WERI-Rb-1 (cell line): Measurements from ENCODE around the gene ITGA2.

Experiments
- DNase-seq: peaks from one replicate; pipeline ENCODE4 v3.0.0-alpha.2; 2020
- H3K27ac ChIP-seq: fragments of 250-450 bp; sonication (Bioruptor Pico); 2 replicates; pipeline ENCODE4 v1.5.1; 2020; ENCODE audit warnings: mild to moderate bottlenecking, moderate library complexity
- H3K27me3 ChIP-seq: fragments of 250-450 bp; sonication (Bioruptor Pico); 2 replicates; pipeline ENCODE4 v1.5.1; 2021; ENCODE audit warnings: mild to moderate bottlenecking, low read depth, moderate library complexity; ENCODE audit not compliant: insufficient read depth, severe bottlenecking
- H3K36me3 ChIP-seq: fragments of 250-450 bp; sonication (Bioruptor Pico); 2 replicates; pipeline ENCODE4 v1.5.1; 2020; ENCODE audit warnings: mild to moderate bottlenecking, moderate library complexity
- H3K4me3 ChIP-seq: 2 replicates; pipeline ENCODE4 v1.5.1; 2011; ENCODE audit warnings: low read depth, mild to moderate bottlenecking, control low read depth, low read length
- H3K9me3 ChIP-seq: fragments of 250-450 bp; sonication (Bioruptor Pico); 2 replicates; pipeline ENCODE4 v1.5.1; 2021; ENCODE audit warnings: mild to moderate bottlenecking, moderate library complexity; ENCODE audit not compliant: severe bottlenecking
- CTCF ChIP-seq: IDR thresholded peaks from 2 replicates; pipeline ENCODE4 v1.5.1; 2011; ENCODE audit warnings: low read depth, mild to moderate bottlenecking, control low read depth, inconsistent platforms, low read length

ITGA2 gene

DNA sequence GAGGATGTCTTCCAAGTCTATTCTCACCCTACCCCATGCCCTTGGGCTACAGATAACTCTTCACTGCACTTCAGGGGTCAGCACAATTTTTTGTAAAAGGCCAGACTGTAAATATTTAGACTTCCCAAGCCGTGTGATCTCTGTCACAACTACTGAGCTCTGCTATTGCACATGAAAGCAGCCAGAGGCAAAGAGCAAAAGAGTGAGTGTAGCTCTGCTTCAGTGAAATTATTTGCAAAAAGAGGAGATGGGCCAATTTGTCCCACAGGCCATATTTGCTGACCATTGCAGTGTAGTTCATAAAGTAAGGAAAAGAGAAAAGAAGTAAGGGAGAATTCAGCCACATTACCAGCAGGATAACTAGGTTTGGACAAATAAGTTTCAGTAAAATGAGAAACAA is 127.4 kb downstream of the ITGA2 start:
- Histone ChIP-seq H3K27me3 (no peaks in the 10 kb centered on the region), H3K36me3 (no peaks in the 10 kb centered on the region), H3K4me3 (no peak overlapping the region), H3K27ac (no peak overlapping the region), H3K9me3 (no peaks in the 10 kb centered on the region)
- no peak for DNase-seq
- no peak for TF ChIP-seq CTCF

- H3K36me3 ChIP-seq, result no peaks in the 10 kb centered on the region
- DNase-seq, result no peak
- no peak for TF ChIP-seq CTCF
- no peaks in the 10 kb centered on the region for H3K27me3 ChIP-seq
- H3K4me3 ChIP-seq, result no peak overlapping the region
- H3K9me3 ChIP-seq, result no peaks in the 10 kb centered on the region
- no peak overlapping the region for H3K27ac ChIP-seq
Observed at GRCh38 chr5:53118879-53119278, 129.7 kb downstream of the ITGA2 start.

DNA sequence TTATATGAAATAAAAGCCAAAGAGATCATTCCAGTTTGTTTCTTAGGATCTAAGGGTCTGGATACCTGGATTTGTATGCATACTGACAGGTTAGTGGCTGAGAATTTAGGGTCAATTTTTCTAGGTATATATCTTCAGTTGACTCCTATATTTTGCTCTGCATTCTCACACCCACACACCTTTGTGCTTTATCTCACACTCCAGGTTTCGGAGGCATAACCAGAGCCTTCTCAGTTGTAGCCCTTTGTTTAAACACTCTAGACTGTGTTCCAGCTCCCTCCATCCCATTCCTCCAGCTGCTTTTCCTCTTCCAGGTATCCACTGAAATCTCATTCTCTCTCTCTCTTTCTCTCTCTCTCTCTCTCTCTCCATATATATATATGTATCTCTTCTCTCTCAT is 131.0 kb downstream of the ITGA2 start:
- Histone ChIP-seq H3K27me3 (no peaks in the 10 kb centered on the region), H3K36me3 (no peaks in the 10 kb centered on the region), H3K9me3 (no peaks in the 10 kb centered on the region), H3K4me3 (no peak overlapping the region), H3K27ac (no peak overlapping the region)
- no peak for TF ChIP-seq CTCF
- no peak for DNase-seq

DNA sequence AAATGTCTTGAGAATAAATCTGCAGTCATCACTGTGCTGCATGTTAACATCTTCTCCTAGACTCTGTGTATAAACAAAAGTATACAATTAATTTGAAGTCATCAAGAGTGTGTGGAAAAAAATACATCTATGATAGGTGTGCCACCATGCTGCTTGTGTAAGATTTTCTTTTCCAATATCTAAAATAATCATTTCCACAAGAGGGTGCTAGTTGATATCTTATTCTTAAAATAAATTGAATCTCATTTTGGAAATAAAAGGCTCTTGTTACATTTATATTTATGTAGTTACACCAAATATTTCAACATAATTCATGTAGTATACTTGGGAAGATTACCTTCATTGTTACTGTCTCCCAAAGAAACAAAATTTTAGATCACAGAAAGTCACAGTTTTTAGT is 134.6 kb downstream of the ITGA2 start:
- Histone ChIP-seq H3K27ac (no peak overlapping the region), H3K27me3 (no peaks in the 10 kb centered on the region), H3K36me3 (no peaks in the 10 kb centered on the region), H3K4me3 (no peak overlapping the region), H3K9me3 (no peaks in the 10 kb centered on the region)
- no peak for TF ChIP-seq CTCF
- DNase-seq, result no peak

DNA sequence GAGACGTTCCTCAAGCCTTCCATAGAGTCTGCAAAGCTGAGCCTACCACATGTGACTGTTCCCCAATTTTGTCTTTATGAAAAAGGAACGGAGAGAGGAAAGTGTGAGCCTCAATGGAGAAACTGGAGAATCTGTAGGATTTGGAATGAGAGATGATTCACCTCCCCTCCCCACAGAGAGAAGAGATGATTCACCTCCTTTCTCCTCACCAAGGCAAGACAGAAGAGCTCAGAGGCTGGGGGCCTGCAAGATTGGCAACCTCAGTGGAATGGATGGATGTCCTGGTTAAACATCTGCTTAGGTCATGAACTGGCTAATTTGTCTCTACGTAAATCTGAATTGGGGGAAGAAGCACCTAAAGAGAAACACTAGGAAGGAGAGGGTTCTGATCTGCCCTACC is 137.4 kb downstream of the ITGA2 start:
- H3K4me3 ChIP-seq, result no peak overlapping the region
- TF ChIP-seq CTCF, result no peak
- DNase-seq, result no peak
- H3K27ac ChIP-seq, result no peak overlapping the region
- H3K9me3 ChIP-seq, result no peaks in the 10 kb centered on the region
- no peaks in the 10 kb centered on the region for H3K36me3 ChIP-seq
- no peaks in the 10 kb centered on the region for H3K27me3 ChIP-seq

DNA sequence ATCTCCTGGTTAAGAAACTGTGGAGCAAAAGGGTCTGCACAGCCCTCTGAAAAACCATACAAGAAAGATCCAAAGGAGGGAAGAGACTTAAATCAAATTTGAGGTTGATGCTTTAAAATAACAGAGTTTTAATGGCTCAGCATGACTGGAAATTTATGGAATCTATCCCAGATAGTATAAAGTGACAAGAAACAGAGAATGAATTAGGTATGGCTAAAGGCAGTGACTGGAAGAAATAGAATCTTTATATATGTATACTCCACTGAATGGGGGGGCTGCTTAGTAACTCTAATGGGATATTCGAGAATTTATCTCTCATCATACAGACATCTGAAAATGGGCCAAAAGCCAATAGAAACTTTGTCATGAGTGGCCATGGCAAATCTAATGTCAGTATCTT is 138.0 kb downstream of the ITGA2 start:
- no peaks in the 10 kb centered on the region for H3K36me3 ChIP-seq
- TF ChIP-seq CTCF, result no peak
- no peak overlapping the region for H3K27ac ChIP-seq
- no peak overlapping the region for H3K4me3 ChIP-seq
- no peak for DNase-seq
- H3K9me3 ChIP-seq, result no peaks in the 10 kb centered on the region
- H3K27me3 ChIP-seq, result no peaks in the 10 kb centered on the region
